Measurements from ENCODE around the gene COPRS. TPM values are rescaled to one million over a fixed set of nuclear protein-coding genes. Genes with fewer than 3 reads are reported as not detected.
"Not testable (repeated sequence)": the region's sequence is repeated elsewhere in the genome, so short reads cannot be mapped to it uniquely, and the experiment has no call there.

COPRS gene
- total RNA-seq, 1 experiment from 2014 or later = 122 TPM

- DNase-seq (ENCODE audit: low read depth) = no peak
These were observed 47.9 kb downstream of the COPRS start for GRCh38 chr17:31811101-31811500.

- not testable (repeated sequence) for DNase-seq (ENCODE audit: low read depth)
These were observed 49.2 kb downstream of the COPRS start for GRCh38 chr17:31809876-31810275.

GRCh38 chr17:31808521-31809050 is 50.5 kb downstream of the COPRS start:
- DNase-seq (ENCODE audit: low read depth) = no peak

- no peak for DNase-seq (ENCODE audit: low read depth)
These were observed 51.2 kb downstream of the COPRS start for GRCh38 chr17:31807846-31808245.

DNA sequence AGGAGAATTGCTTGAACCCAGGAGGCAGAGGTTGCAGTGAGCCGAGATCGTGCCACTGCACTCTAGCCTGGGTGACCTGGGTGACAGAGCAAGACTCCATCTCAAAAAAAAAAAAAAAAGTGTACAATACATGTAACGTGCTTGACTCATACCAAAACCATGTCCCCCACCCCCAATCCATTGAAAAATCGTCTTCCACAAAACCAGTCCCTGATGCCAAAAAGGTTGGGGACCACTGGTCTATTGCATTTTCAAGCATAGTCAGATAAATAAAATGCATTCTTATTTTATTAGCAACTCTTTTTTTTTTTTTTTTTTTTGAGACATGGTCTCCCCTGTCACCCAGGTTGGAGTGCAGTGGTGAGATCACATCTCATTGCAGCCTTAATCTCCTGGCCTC is 52.1 kb downstream of the COPRS start:
- DNase-seq (ENCODE audit: low read depth) = no peak

GRCh38 chr17:31803494-31804213 is 55.4 kb downstream of the COPRS start:
- DNase-seq (ENCODE audit: low read depth) = no peak

GRCh38 chr17:31802502-31802901 is 56.5 kb downstream of the COPRS start:
- peak; percentile 28 for DNase-seq (ENCODE audit: low read depth)

Other genes starting within 250 kb of the COPRS start
- gene UTP6, start 42.5 kb upstream of the COPRS start, total RNA-seq (2014; rRNA removed; shearing (Covaris generic)) = 53.4 and 57.4 TPM in 2 replicates
- 11.1 and 13.7 TPM in 2 replicates for gene SUZ12, start 77.8 kb upstream of the COPRS start, total RNA-seq (2014; rRNA removed; shearing (Covaris generic))
- gene LRRC37B, start 148.1 kb upstream of the COPRS start, total RNA-seq (2014; rRNA removed; shearing (Covaris generic)) = 6.8 and 10.5 TPM in 2 replicates

Data from HT1080 (cell line).